SIG-M5 treated with dmso at 0.1 percent for 504 hours (cell line): ENCODE data around the gene EPC2.

Experiments
- DNase-seq: peaks from one replicate; lab custom pipeline; 2025; ENCODE audit not compliant: unreplicated experiment; lab: John Stamatoyannopoulos, UW

The EPC2 gene

DNA sequence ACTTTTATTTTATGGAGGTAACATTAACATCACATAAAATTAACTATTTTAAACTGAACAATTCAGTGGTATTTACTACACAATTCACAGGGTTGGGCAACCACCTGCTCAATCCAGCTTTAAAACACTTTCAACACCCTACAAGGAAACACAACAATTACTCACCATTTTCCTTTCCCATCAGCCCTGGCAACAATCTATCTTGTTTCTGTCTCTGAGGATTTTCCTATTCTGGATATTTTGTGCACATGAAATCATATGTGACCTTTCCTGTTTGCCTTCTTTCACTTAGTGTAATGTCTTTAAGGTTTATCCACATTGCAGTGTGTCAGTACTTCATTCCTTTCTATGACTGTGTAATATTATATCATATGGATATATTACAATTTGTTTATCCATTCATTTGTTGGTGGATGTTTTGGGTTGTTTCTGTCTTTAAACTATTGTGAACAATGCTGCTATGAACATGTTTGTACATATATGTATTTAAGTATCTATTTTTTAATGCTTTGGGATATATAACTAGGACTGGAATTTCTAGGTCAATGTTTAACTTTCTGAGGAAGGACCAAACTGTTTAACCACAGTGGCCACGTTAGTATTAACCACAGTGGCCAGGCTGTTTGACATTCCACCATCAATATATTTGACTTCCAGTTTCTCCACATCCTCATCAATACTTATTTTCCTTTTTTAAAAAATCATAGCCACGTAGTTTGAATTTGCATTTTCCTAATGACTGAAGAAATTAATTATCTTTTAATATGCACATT is 158.1 kb downstream of the EPC2 start:
- no peak for DNase-seq

- no peak for DNase-seq
These were observed 165.5 kb downstream of the EPC2 start for GRCh38 chr2:148810081-148810480.

DNA sequence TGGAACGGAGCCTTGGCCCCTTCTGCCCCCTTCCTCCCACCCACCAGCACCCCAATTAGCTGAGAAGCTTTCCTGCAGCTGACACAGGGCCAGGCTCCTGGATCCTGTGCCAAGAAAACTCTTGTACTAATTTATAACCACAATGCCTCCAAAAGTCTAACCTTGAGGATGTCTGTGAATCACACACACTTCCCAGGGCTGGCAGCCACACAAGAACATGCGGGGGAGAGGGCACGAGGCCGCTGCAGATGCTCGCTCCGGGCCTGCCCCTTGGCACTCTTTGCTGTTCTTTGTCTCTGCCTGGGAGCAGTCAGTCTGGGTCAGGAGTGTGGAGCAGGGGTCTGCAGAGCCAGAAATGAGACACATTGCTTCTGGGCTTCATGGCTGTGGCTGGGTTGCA is 167.8 kb downstream of the EPC2 start:
- no peak for DNase-seq

GRCh38 chr2:148813603-148814065 is 169.1 kb downstream of the EPC2 start:
- no peak for DNase-seq

DNA sequence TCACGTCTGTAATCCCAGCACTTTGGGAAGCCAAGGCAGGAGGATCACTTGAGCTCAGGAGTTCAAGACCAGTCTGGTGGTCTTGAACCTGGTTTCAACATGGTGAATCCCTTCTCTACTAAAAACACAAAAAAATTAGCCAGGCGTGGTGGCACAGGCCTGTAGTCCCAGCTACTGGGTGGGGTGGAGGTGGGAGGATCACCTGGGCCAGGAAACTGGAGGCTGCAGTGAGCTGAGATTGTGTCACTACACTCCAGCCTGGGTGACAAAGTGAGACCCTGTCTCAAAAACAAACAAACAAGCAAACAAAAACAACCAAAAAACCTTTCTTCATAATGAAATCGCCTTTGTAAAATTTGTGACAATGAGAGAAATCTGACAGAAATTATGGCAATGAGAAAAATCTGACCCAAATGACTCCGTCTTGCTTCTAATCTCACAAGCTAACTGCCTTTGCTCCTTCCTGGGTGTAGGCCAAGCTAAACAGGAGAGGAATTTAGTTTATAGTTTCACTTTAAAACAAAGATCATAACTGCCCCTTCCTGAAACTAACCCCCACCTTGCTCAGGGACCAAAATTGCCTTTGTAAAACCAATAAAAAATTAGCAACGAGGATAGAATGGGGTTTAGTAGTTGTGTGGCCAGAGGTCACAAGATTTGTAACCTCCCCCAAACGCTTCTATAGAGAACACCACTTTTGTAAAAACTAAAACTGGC is 169.8 kb downstream of the EPC2 start:
- no peak for DNase-seq

DNA sequence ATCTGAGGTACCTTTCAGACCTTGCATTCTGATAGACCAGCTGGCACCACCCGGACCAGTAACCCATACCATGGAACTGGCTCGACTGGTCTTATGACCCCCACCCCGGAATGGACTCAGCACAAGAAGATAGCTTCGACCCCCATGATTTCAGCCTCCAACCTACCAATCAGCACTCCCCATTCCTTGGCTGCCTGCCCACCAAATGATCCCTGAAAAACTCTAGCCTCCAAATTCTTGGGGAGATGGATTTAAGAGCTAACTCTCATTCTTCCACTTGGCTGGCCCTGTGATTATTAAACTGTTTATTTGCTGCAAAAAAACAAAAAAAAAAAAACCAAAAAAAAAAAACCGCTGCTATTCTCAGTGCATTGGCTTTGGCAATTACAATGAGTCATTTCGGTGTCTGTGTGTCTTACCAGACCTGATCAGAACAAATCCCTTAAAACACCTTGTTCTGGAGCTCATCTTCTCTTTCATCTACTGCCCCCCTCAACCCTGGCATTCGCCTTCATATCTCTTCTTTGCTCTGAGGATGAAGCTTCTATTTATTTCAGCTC is 170.4 kb downstream of the EPC2 start:
- DNase-seq: no peak

DNA sequence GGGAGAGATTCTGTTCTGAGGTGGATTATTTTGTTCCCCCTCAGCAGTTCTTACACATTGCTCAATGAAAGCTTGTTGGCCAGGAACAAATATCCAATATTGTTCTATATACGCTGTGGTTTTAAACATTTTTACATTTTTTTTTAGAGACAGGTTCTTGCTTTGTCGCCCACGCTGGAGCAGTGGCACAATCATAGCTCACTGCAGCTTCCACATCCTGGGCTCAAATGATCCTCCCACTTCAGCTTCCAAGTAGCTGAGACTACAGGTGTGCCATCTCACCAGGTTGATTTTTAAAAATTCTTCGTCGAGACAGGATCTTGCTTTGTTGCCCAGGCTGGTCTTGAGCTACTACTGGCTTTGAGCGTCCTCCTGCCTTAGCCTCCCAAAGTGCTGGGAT is 171.6 kb downstream of the EPC2 start:
- no peak for DNase-seq

DNA sequence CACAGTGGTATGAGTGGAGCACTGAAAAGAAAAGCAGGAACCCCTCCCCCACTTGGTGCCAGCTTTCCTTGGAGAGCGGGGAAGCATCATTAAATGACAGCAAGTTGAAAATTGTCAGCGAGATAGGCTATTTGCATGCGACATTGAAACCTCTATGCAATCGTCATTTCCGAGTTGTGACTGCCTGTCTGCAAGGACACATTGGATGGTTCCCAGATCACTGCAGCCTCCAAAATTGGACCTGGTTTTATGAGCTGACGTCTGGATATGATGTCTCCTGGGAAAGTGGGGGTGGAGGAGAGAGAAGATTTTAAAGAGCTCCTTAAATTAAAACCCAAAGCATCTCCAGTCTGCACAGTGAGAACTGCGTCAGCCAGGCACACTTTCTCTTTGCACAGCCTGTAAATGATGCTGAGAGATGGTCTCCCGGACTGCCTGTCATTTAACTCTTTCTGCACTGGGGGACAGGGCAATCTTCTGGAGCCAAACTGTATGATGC is 172.7 kb downstream of the EPC2 start:
- no peak for DNase-seq

DNA sequence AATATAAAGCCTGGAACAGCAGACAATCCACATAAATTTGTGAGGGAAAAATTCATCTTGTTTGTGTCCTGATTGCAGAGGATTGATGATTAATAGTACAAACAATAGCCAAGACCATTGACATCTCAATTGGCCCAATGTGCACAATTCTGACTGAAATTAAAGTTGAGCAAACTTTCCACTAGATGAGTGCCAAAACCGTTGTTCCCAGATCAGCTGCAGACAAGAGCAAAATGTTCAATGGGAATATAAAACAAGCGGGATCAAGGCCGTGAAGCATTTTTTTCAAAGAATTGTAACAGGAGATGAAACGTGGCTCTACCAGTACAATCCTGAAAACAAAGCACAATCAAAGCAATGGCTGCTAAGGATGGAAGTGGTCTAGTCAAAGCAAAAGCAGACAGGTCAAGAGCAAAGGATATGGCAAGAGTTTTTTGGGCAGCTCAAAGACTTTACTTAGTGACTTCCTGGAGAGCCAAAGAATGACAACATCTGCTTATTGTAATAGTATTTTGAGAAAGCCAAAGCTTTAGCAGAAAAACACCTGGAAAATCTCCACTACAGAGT is 174.6 kb downstream of the EPC2 start:
- DNase-seq: no peak

DNA sequence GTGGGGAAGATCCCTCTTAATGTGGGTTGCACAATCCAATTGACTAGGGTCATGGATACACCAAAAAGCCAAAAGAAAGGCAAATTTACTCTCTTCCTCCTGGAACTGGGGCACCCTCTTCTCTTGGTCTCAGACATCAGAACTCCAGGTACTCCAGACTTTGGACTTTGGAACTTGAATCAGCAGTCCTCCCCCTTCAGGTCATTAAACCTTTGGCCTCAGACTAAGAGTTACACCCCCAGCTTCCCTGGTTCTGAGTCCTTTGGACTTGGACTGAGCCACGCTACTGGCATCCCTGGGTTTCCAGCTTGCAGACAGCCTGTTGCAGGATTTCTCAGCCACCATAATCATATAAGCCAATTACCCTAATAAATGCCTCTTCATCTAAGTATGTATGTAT is 179.6 kb downstream of the EPC2 start:
- DNase-seq: no peak

DNA sequence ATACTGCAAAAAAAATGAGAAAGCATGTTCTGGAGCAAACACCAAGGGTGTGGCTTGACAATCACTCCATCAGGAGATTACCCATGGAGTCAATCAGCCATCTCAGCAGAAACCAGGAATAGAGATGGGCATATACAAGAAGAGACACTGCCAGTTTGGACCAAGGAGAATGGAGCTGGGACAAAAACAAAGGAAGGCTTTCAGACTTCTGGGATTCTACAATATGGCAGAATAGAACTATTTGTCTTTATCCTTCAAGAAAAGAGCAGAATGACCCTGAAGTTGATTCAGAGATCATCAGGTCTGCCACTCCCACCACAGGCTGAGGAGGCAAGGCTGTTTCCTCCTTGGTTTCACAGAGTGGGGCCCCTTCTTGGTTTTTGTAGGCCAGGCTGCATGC is 182.2 kb downstream of the EPC2 start:
- no peak for DNase-seq

DNA sequence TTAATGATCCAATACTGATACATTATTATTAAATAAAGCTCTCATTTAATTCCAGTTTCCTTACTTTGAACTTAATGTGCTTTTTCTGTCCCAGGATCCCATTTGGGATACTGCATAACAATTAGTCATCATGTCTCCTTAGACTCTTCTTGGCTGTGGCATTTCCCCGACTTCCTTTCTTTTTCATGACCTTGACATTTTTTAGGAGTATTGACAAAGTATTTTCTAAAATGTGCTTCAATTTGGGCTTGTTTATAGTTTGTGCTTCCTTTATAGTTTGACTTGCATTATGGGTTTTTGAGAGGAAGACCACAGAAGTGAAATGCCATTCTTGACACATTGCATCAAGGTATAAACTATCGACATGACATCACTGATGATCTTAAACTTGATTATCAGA is 184.4 kb downstream of the EPC2 start:
- DNase-seq: no peak

DNA sequence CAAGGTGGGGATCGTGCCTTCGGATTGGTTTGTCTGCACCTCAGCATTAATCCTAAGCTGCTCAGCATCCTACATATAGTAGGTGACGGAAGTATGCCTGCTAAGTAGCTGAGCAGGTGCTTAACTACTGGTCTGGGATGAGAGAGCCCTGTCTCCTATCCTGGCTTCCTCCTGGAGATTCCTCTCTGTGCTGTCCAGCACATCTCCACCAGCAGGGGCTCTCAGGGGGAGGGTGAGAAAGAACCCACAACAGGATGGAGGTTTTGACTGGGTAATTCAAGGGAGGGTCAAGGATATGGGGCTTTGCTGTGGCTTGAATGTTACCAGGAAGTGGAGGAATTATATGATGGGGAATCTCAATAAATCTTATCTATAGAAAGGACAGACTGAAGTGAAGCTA is 185.1 kb downstream of the EPC2 start:
- DNase-seq: no peak

GRCh38 chr2:148832637-148833036 is 188.1 kb downstream of the EPC2 start:
- DNase-seq: no peak
